ENCODE data around the gene MAP2.

DNA sequence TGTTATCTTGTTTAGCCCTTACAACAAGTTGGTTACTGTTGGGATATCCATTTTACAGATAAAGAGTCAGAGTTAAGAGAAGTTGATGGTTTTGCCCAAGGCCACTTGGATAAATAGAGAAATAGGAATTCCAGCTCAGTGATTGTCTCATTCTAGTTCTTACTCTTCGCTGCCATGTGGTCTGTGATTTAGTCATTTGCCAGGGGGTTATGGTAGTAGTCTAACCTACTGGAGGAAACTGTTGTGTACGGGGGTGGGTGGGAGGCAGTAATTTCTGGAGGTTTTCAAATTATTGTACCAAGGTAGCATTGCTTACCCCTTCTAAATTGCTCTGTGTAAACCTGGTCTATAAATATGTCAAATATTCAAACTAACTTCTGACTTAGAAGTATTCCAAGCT, 110.4 kb downstream of the MAP2 start:
- TF ChIP-seq, protein P1, sequence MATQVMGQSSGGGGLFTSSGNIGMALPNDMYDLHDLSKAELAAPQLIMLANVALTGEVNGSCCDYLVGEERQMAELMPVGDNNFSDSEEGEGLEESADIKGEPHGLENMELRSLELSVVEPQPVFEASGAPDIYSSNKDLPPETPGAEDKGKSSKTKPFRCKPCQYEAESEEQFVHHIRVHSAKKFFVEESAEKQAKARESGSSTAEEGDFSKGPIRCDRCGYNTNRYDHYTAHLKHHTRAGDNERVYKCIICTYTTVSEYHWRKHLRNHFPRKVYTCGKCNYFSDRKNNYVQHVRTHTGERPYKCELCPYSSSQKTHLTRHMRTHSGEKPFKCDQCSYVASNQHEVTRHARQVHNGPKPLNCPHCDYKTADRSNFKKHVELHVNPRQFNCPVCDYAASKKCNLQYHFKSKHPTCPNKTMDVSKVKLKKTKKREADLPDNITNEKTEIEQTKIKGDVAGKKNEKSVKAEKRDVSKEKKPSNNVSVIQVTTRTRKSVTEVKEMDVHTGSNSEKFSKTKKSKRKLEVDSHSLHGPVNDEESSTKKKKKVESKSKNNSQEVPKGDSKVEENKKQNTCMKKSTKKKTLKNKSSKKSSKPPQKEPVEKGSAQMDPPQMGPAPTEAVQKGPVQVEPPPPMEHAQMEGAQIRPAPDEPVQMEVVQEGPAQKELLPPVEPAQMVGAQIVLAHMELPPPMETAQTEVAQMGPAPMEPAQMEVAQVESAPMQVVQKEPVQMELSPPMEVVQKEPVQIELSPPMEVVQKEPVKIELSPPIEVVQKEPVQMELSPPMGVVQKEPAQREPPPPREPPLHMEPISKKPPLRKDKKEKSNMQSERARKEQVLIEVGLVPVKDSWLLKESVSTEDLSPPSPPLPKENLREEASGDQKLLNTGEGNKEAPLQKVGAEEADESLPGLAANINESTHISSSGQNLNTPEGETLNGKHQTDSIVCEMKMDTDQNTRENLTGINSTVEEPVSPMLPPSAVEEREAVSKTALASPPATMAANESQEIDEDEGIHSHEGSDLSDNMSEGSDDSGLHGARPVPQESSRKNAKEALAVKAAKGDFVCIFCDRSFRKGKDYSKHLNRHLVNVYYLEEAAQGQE (IDR thresholded peaks at IDR 0.05; ENCODE audit: low read depth): no peak
- TF ChIP-seq, protein P2, sequence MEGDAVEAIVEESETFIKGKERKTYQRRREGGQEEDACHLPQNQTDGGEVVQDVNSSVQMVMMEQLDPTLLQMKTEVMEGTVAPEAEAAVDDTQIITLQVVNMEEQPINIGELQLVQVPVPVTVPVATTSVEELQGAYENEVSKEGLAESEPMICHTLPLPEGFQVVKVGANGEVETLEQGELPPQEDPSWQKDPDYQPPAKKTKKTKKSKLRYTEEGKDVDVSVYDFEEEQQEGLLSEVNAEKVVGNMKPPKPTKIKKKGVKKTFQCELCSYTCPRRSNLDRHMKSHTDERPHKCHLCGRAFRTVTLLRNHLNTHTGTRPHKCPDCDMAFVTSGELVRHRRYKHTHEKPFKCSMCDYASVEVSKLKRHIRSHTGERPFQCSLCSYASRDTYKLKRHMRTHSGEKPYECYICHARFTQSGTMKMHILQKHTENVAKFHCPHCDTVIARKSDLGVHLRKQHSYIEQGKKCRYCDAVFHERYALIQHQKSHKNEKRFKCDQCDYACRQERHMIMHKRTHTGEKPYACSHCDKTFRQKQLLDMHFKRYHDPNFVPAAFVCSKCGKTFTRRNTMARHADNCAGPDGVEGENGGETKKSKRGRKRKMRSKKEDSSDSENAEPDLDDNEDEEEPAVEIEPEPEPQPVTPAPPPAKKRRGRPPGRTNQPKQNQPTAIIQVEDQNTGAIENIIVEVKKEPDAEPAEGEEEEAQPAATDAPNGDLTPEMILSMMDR (IDR thresholded peaks at IDR 0.05 in 2 of 3, conservative IDR thresholded peaks at IDR 0.05 in 1 of 3; ENCODE audit: borderline replicate concordance in 1 of 3, insufficient read depth in 1 of 3, low read depth in 2 of 3, low read length in 2 of 3): no peak
- TF ChIP-seq ZBTB33 (IDR thresholded peaks at IDR 0.05; ENCODE audit: extremely low read depth, insufficient replicate concordance, low read length) (no peak), CBX3 (IDR thresholded peaks at IDR 0.05; ENCODE audit: low read depth) (no peak), JUND (IDR thresholded peaks at IDR 0.05) (no peak), POLR2A (IDR thresholded peaks at IDR 0.05; ENCODE audit: borderline replicate concordance, extremely low read depth, insufficient read depth, insufficient read length) (no peak), RAD21 (IDR thresholded peaks at IDR 0.05; ENCODE audit: low read depth) (no peak), EZH2 (IDR thresholded peaks at IDR 0.05) (no peak), EZH2phosphoT487 (IDR thresholded peaks at IDR 0.05; ENCODE audit: borderline replicate concordance) (no peak), MAX (IDR thresholded peaks at IDR 0.05) (no peak), POLR2AphosphoS5 (IDR thresholded peaks at IDR 0.05; ENCODE audit: low read depth, low read length) (no peak)
